GM12865 (cell line): Measurements from ENCODE around the gene RHOV.
A peak's percentile ranks its signal among the peaks of the same experiment; 100 is the strongest.

Experiments
- DNase-seq: peaks from one replicate; pipeline ENCODE4 v3.0.0; 2010; ENCODE audit warnings: low read depth
- H3K4me3 ChIP-seq: 2 replicates; pipeline ENCODE4 v1.5.1; 2011; ENCODE audit warnings: mild to moderate bottlenecking, low read depth, low read length, control low read depth
- TF ChIP-seq, protein P1 (sequence below): IDR thresholded peaks from 2 replicates; pipeline ENCODE4 v1.5.1; 2011; ENCODE audit warnings: low read length, control low read depth, low read depth, inconsistent platforms; ENCODE audit not compliant: insufficient read depth; ENCODE audit errors: missing control alignments

RHOV gene

GRCh38 chr15:40911141-40911540 is 37.1 kb upstream of the RHOV start:
- TF ChIP-seq, protein P1, sequence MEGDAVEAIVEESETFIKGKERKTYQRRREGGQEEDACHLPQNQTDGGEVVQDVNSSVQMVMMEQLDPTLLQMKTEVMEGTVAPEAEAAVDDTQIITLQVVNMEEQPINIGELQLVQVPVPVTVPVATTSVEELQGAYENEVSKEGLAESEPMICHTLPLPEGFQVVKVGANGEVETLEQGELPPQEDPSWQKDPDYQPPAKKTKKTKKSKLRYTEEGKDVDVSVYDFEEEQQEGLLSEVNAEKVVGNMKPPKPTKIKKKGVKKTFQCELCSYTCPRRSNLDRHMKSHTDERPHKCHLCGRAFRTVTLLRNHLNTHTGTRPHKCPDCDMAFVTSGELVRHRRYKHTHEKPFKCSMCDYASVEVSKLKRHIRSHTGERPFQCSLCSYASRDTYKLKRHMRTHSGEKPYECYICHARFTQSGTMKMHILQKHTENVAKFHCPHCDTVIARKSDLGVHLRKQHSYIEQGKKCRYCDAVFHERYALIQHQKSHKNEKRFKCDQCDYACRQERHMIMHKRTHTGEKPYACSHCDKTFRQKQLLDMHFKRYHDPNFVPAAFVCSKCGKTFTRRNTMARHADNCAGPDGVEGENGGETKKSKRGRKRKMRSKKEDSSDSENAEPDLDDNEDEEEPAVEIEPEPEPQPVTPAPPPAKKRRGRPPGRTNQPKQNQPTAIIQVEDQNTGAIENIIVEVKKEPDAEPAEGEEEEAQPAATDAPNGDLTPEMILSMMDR = no peak
- no peak for DNase-seq
- no peak overlapping the region for H3K4me3 ChIP-seq

- no peak overlapping the region for H3K4me3 ChIP-seq
- TF ChIP-seq, protein P1 = no peak
- no peak for DNase-seq
Observed at GRCh38 chr15:40909662-40910630, 35.9 kb upstream of the RHOV start.

DNA sequence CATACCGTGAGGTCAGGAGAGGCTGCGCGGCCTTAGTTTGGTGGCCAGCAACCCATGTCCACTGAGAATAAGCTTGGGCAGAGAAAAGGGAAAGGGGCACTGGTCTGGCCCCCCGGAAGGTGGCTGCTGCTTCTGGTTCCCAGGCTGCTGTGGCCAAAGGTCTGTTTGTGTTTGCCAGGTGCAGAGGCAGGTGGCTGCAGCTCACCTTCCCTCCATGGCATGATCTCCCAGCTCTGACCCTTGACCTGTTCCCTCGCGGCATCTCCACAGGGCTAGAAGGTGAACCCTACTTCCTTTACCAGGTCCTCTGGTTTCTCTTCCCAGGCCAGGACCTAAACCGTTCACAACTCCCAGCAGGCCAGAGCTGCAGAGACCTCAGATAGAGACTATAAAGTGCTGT is 34.1 kb upstream of the RHOV start:
- DNase-seq = no peak
- H3K4me3 ChIP-seq = no peak overlapping the region
- TF ChIP-seq, protein P1 = no peak

DNA sequence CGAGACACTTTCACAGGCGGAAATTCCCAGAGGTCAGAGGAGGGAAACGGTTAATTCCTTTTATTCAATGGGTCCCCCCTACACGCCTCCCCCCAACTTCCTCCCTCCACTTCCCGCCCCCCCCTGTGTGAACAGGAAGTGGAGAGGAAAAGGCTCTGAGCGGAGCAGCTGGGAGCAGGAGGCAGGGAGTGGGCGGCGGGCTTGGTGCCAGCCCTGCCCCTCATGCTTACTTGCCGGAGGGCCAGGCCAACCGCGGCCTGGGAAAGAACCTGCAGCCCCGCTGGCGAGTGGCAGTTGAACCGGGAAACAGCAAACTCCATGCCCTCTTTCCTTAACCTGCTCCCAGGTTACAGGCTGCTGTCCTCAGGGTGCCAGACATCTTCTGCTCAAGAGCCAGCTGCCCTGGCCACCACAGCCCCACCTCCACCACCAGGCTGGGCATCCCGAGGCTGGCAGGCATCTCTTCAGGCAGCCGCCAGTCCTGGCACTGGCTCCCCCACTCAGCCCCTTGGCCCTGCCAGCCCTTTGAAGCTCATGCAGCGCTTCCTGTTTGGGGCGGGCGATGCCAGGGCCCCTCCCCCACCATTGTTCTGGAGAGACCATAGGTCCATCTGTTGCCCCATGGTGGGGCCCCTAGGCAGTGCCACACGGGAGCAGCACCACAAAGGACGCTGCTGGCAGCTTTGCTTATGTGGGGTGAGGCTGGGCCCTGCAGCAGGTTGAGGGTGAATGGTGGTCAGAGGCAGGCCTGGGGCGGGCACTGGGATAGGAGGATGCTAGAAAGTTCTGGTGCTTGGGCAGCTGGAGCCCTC is 33.2 kb upstream of the RHOV start:
- H3K4me3 ChIP-seq = peak overlapping the region; percentile 52
- peak; percentile 46 for DNase-seq

DNA sequence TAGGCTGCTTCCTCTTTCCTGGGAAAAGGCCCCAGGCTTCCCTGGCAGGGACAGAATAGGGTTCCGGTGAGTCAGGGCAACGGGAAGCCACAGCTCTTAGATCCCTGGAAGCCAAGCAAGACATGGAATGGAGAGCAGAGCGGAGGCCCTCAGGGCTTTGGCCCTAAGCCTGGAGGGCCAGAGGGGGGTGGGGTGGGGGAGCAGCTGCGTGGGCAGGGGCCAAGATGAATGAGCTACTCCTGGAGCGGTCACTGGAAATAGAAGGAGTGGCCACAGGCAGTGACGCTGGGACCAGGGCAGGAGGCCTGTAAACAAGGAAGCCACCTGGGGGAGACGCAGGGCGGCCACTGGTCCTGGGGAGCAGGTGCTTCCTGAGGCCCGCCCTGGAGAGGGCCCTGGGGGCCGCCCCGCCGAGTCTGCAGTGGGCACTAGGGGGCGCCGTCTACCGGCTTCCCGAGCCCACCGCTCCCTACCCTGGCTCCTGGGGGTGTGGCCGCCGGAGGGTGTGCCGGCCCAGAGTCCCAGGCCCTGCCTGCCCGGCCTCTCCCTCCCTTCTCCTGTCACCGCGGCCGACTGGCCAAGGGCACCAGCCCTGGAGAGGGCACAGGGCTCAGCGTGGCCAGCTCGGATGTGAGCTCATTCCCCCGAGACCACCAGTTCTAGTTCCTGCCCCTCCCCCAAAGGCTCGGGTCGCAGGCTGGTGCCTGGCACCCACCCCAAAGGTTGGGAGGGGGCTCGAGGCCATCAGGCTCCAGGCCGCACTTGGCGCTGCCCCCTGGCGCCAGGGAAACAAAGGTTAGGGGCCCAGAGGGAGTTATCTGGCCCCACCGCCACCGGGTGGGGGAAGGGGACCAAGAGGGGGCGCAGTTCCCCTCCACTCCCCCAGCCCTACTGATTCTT is 32.3 kb upstream of the RHOV start:
- DNase-seq = peak; percentile 83
- peak overlapping the region; percentile 52 for H3K4me3 ChIP-seq
- TF ChIP-seq, protein P1 = peak; percentile 86

More for the DNA sequence above, 33.2 kb upstream of the RHOV start:
- TF ChIP-seq, protein P1 = no peak

- no peak for DNase-seq
- no peak overlapping the region for H3K4me3 ChIP-seq
- TF ChIP-seq, protein P1 = no peak
Observed at GRCh38 chr15:40904552-40905201, 30.6 kb upstream of the RHOV start.
